Lower lobe of right lung (tissue), 2 donors: Measurements from ENCODE around the gene PSEN2. TPM values are rescaled to one million over a fixed set of nuclear protein-coding genes. Genes with fewer than 3 reads are reported as not detected.

Experiments used
- ATAC-seq, 2 donors: fragments of 200-7000 bp; cut with Tn5 transposase; one replicate each; pipeline ENCODE4 v1.9.1; 2020 to 2022; ENCODE audit warnings: mild to moderate bottlenecking in 2 of 2, moderate library complexity in 2 of 2
- DNase-seq: peaks from one replicate; pipeline ENCODE4 v3.0.0-alpha.2; 2020
- H3K27ac ChIP-seq: fragments of 200-600 bp; one replicate; pipeline ENCODE4 v1.8.0; 2022
- H3K27me3 ChIP-seq: fragments of 200-600 bp; one replicate; pipeline ENCODE4 v1.8.0; 2022; ENCODE audit warnings: low read depth
- H3K36me3 ChIP-seq: fragments of 200-600 bp; one replicate; pipeline ENCODE4 v1.8.0; 2022; ENCODE audit warnings: mild to moderate bottlenecking
- H3K4me1 ChIP-seq: fragments of 200-600 bp; one replicate; pipeline ENCODE4 v1.8.0; 2022
- H3K4me3 ChIP-seq: fragments of 200-600 bp; one replicate; pipeline ENCODE4 v1.8.0; 2022; ENCODE audit warnings: mild to moderate bottlenecking
- H3K9me3 ChIP-seq: fragments of 200-600 bp; one replicate; pipeline ENCODE4 v1.8.0; 2022
- CTCF ChIP-seq: fragments of 200-600 bp; IDR thresholded peaks from one replicate; pipeline ENCODE4 v1.8.0; 2022; ENCODE audit warnings: antibody characterized with exemption, mild to moderate bottlenecking
- intact Hi-C: fragments of 100-400 bp; cut with DNase I; formaldehyde crosslinking; loops from one replicate; pipeline ENCODE4 v1.11.0; 2022
- total RNA-seq: library from RNA; stranded (reverse); fragmentation: NEBNext Ultra II Directional; extraction: Animal tissue kit (Norgen Biotek cat#: 25700); gene quantifications from one replicate; pipeline ENCODE4 v1.2.1, GENCODE V29; 2021
- donor health status: DM: no; HTN: yes; CAD: no; lungs with severe emphysema.

Gene PSEN2
- total RNA-seq, 1 donor from 2014 or later = 26.6 TPM

GRCh38 chr1:226873771-226874578 is 3.6 kb downstream of the PSEN2 start:
- Histone ChIP-seq H3K27ac (no peak overlapping the region), H3K4me3 (no peak overlapping the region), H3K4me1 (peaks cover 14% of the 10 kb centered on the region), H3K27me3 (no peaks in the 10 kb centered on the region), H3K9me3 (no peaks in the 10 kb centered on the region), H3K36me3 (peaks cover 30% of the 10 kb centered on the region)
- intact Hi-C loops = no loop called here
- peak; percentile 16 for DNase-seq
- no peak for ATAC-seq
- TF ChIP-seq CTCF = no peak

- Histone ChIP-seq H3K36me3 (peaks cover 35% of the 10 kb centered on the region), H3K27me3 (no peaks in the 10 kb centered on the region), H3K27ac (no peak overlapping the region), H3K4me1 (peaks cover 14% of the 10 kb centered on the region), H3K4me3 (no peak overlapping the region), H3K9me3 (no peaks in the 10 kb centered on the region)
- DNase-seq (peak; percentile 24), ATAC-seq (no peak)
- no peak for TF ChIP-seq CTCF
- intact Hi-C loops = no loop called here
These were observed 4.4 kb downstream of the PSEN2 start for GRCh38 chr1:226874579-226875425.

- H3K9me3 ChIP-seq = no peaks in the 10 kb centered on the region
- peak overlapping the region; percentile 18 for H3K27ac ChIP-seq
- DNase-seq (peak; percentile 70), ATAC-seq (peak; percentile 67 to 83)
- no peaks in the 10 kb centered on the region for H3K27me3 ChIP-seq
- intact Hi-C loops = no loop called here
- peaks cover 45% of the 10 kb centered on the region for H3K36me3 ChIP-seq
- no peak overlapping the region for H3K4me3 ChIP-seq
- peaks cover 14% of the 10 kb centered on the region for H3K4me1 ChIP-seq
- no peak for TF ChIP-seq CTCF
These were observed 5.4 kb downstream of the PSEN2 start for GRCh38 chr1:226875641-226876295.

GRCh38 chr1:226877669-226878068 is 7.3 kb downstream of the PSEN2 start:
- TF ChIP-seq CTCF = no peak
- peaks cover 8% of the 10 kb centered on the region for H3K4me1 ChIP-seq
- intact Hi-C loops = no loop called here
- H3K4me3 ChIP-seq = no peak overlapping the region
- no peak overlapping the region for H3K27ac ChIP-seq
- no peaks in the 10 kb centered on the region for H3K9me3 ChIP-seq
- H3K36me3 ChIP-seq = peaks cover 48% of the 10 kb centered on the region
- H3K27me3 ChIP-seq = no peaks in the 10 kb centered on the region
- ATAC-seq = no peak
- DNase-seq = no peak
